Duodenal mucosa (tissue), 2 donors: Measurements from ENCODE around the gene LAG3.

Source experiments
- H3K27ac ChIP-seq: one replicate; pipeline ENCODE4 v1.7.0; 2013; ENCODE audit warnings: low read depth, low read length
- H3K27me3 ChIP-seq, 2 donors: one replicate each; pipeline ENCODE4 v1.7.0; 2013; ENCODE audit warnings: low read length in 2 of 2, control low read depth in 1 of 2; ENCODE audit not compliant: insufficient read depth in 2 of 2, control insufficient read depth in 1 of 2
- H3K36me3 ChIP-seq, 2 donors: one replicate each; pipeline ENCODE4 v1.7.0; 2013; ENCODE audit warnings: low read length in 2 of 2, control low read depth in 1 of 2; ENCODE audit not compliant: insufficient read depth in 2 of 2, control insufficient read depth in 1 of 2
- H3K4me1 ChIP-seq, 2 donors: one replicate each; pipeline ENCODE4 v1.7.0; 2013; ENCODE audit warnings: low read length in 2 of 2, control low read depth in 1 of 2; ENCODE audit not compliant: insufficient read depth in 2 of 2, control insufficient read depth in 1 of 2
- H3K4me3 ChIP-seq, 2 donors: one replicate each; pipeline ENCODE4 v1.7.0; 2013; ENCODE audit warnings: low read length in 2 of 2, low read depth in 1 of 2
- H3K9ac ChIP-seq, 2 donors: one replicate each; pipeline ENCODE4 v1.7.0; 2013; ENCODE audit warnings: low read length in 2 of 2, low read depth in 1 of 2
- H3K9me3 ChIP-seq, 2 donors: one replicate each; pipeline ENCODE4 v1.7.0; 2013; ENCODE audit warnings: low read length in 2 of 2, control low read depth in 1 of 2; ENCODE audit not compliant: control insufficient read depth in 1 of 2

The LAG3 gene

DNA sequence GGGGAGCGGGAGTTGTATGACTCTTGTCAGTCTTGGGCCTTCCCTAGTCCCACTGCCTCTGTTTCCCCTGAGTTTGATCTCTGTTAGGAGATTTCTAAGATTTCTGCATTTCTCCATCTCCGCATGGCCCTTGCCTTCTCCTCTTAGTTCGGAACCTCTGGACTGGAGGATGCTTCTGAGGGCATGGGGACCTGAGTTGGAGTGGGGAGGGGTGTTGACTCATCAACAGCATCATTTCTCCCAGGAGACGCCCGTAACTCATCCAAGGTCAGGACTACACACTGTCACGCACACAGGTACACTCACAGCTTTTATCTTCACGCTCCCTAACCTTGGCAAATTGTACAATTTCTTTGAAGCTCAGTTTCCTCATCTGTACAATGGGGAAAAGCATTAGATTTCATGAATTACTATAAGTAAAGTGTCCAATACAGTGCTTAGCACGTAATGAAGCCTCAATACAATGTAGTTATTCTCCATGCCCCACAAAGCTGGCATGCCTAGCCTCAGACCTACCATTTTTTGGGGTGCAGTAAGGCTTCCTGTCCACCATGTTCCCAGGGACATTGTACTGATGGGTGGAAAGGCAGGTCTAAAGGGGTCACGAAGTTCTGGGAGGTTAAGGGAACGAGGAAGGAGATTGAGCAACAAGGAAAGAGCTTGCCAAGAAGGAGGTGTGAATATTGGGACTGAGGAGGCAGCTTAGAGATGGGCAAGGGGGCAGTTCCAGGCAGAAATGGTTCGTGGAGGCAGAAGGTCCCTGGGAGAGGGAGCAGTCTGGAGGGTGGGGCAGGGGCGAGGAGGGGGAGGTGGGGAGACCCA lies 600 bp upstream of the LAG3 start:
- peaks cover 28% of the 10 kb centered on the region in 2 donors for H3K4me1 ChIP-seq
- H3K4me3 ChIP-seq: no peak overlapping the region
- H3K9ac ChIP-seq: peak overlapping the region in 1 of 2 donors; percentile 18
- H3K27me3 ChIP-seq: peaks cover 9 to 16% of the 10 kb centered on the region in 2 donors
- peaks cover 0 to 6% of the 10 kb centered on the region in 2 donors for H3K36me3 ChIP-seq
- H3K27ac ChIP-seq: no peak overlapping the region
- H3K9me3 ChIP-seq: no peaks in the 10 kb centered on the region

DNA sequence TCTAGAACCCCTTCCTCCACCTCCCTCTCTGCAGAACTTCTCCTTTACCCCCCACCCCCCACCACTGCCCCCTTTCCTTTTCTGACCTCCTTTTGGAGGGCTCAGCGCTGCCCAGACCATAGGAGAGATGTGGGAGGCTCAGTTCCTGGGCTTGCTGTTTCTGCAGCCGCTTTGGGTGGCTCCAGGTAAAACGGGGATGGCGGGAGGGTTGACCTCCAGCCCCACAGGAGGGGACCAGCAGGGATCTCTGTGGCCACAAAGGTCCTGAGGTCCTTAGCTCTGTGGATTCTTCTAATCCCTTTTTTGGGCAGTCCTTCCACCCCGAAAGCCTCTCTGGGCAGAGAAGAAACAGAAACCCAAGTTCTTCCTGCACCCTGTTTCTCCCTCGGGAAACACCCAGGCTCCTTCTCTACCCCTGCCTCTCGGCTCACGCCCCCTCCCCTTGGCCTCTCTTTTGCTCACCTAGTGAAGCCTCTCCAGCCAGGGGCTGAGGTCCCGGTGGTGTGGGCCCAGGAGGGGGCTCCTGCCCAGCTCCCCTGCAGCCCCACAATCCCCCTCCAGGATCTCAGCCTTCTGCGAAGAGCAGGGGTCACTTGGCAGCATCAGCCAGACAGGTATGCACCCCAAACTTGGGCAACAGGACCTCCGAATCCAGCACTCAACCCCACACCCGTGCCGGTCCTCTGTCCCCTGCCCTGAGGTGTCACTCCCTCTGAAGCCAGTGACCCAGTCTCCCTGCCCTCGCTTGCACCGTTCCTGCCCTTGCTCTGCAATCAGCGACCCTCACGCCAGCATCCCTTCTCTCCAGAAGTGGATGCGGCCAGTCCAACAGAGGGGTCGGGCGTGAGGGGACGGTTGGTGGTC lies 638 bp downstream of the LAG3 start:
- H3K36me3 ChIP-seq: peaks cover 0 to 6% of the 10 kb centered on the region in 2 donors
- H3K4me3 ChIP-seq: peak overlapping the region; percentile 6 to 51
- H3K27me3 ChIP-seq: peaks cover 9 to 16% of the 10 kb centered on the region in 2 donors
- H3K4me1 ChIP-seq: peaks cover 22 to 23% of the 10 kb centered on the region in 2 donors
- H3K27ac ChIP-seq: no peak overlapping the region
- no peaks in the 10 kb centered on the region for H3K9me3 ChIP-seq
- H3K9ac ChIP-seq: peak overlapping the region in 1 of 2 donors; percentile 51

DNA sequence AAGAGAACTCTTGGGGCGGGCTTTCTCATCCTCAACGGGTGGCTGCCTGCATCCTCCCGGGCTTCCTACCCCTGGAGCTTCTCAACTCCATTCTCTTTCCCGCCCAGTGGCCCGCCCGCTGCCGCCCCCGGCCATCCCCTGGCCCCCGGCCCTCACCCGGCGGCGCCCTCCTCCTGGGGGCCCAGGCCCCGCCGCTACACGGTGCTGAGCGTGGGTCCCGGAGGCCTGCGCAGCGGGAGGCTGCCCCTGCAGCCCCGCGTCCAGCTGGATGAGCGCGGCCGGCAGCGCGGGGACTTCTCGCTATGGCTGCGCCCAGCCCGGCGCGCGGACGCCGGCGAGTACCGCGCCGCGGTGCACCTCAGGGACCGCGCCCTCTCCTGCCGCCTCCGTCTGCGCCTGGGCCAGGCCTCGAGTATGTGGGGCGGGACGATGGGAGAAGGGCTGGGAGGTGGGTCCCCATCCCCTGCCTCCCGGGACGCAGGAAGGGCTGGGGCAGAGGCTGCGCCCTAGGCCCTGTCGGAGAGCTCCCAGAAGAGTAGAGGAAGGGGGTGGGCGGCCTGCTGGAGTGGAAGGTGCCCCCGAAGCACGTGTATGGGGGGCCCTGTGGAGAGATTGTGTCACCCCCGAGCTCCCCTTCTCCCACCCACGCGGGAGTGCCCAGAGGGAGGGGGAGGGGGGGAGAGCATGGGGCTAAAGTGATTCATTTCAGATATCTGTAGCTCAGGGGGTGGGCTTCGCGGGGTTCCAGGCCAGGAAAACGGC lies 1.5 kb downstream of the LAG3 start:
- H3K9me3 ChIP-seq: no peaks in the 10 kb centered on the region
- peak overlapping the region; percentile 38 to 40 for H3K9ac ChIP-seq
- H3K4me3 ChIP-seq: peak overlapping the region; percentile 15 to 51
- H3K4me1 ChIP-seq: peaks cover 22 to 23% of the 10 kb centered on the region in 2 donors
- H3K36me3 ChIP-seq: peaks cover 0 to 6% of the 10 kb centered on the region in 2 donors
- H3K27ac ChIP-seq: no peak overlapping the region
- peaks cover 9 to 16% of the 10 kb centered on the region in 2 donors for H3K27me3 ChIP-seq

DNA sequence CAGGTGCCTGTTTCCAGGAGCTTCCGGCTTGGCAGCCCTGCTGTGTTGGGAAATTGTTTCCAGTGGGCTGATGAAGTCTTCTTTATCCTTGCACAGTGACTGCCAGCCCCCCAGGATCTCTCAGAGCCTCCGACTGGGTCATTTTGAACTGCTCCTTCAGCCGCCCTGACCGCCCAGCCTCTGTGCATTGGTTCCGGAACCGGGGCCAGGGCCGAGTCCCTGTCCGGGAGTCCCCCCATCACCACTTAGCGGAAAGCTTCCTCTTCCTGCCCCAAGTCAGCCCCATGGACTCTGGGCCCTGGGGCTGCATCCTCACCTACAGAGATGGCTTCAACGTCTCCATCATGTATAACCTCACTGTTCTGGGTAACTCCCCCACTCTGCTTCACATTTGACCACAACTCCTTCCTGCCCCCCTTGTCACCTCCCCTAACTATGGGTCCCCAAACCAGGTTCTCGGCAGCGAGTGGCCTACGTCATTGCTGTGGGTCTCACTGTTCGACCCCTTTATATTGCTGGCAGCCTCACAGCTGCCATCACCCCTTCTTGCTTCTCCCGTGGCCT lies 2.3 kb downstream of the LAG3 start:
- H3K4me3 ChIP-seq: peak overlapping the region; percentile 15 to 36

DNA sequence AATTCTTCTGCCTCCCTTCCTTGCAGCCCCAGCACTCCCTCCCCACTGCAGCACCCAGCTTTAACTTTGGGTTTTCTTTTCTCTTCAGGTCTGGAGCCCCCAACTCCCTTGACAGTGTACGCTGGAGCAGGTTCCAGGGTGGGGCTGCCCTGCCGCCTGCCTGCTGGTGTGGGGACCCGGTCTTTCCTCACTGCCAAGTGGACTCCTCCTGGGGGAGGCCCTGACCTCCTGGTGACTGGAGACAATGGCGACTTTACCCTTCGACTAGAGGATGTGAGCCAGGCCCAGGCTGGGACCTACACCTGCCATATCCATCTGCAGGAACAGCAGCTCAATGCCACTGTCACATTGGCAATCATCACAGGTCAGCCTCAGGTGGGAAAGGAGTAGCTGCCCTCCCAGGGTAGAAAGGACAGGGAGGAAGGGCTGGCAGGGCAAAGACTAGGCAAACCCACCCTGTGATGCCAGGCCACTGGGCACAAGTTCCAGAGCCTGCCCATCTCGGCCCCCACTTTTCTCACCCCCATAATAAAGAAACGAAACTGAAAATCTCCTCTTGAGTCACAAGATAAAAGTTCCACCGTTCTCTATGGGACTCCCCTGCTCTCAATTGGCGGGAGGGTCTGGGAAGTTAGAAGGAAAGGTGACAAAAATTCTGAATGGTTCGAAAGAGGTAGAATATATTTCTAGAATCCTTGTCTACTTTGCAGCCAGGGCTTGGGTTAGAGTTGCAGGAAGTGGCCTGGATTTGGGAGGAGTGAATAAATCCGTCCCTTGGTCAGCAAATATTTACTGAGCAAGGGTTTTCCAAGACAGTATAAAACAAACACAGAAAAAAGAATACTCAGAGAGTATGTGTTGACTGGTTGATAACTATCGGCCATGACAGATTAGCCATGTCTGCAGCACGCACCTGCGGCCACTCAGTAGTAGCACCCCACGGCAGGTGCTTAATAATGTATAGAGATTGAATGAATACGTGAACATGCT lies 3.2 kb downstream of the LAG3 start:
- peaks cover 9 to 16% of the 10 kb centered on the region in 2 donors for H3K27me3 ChIP-seq
- peak overlapping the region in 1 of 2 donors; percentile 5 for H3K9ac ChIP-seq
- H3K4me3 ChIP-seq: no peak overlapping the region
- no peaks in the 10 kb centered on the region for H3K9me3 ChIP-seq
- H3K4me1 ChIP-seq: peaks cover 28 to 30% of the 10 kb centered on the region in 2 donors
- H3K27ac ChIP-seq: no peak overlapping the region
- peaks cover 0 to 3% of the 10 kb centered on the region in 2 donors for H3K36me3 ChIP-seq

More for the DNA sequence above, 2.3 kb downstream of the LAG3 start:
- Histone ChIP-seq H3K27ac (no peak overlapping the region), H3K27me3 (peaks cover 9 to 16% of the 10 kb centered on the region in 2 donors), H3K4me1 (peaks cover 23 to 26% of the 10 kb centered on the region in 2 donors), H3K36me3 (peaks cover 0 to 3% of the 10 kb centered on the region in 2 donors), H3K9me3 (no peaks in the 10 kb centered on the region), H3K9ac (peak overlapping the region in 1 of 2 donors; percentile 40)

DNA sequence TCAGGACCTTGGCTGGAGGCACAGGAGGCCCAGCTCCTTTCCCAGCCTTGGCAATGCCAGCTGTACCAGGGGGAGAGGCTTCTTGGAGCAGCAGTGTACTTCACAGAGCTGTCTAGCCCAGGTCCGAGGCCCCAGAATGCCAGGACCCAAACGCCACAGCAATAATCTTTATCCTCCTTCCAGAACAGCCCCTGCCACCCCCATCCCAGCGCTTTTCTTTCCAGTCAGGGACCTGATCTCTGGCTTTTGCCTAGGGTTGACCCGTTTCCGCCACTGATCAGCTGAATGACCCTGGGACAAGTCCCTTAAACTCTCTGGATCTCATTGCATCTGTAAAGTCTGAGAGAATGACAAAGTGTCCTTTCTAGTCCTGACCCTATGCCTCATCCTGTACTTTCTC lies 5.1 kb downstream of the LAG3 start:
- Histone ChIP-seq H3K36me3 (no peaks in the 10 kb centered on the region), H3K9me3 (no peaks in the 10 kb centered on the region), H3K27ac (no peak overlapping the region), H3K4me1 (peaks cover 23% of the 10 kb centered on the region in 2 donors), H3K4me3 (no peak overlapping the region), H3K9ac (no peak overlapping the region), H3K27me3 (peaks cover 9 to 16% of the 10 kb centered on the region in 2 donors)

GRCh38 chr12:6778217-6778573 lies 5.9 kb downstream of the LAG3 start:
- peak overlapping the region in 1 of 2 donors; percentile 70 for H3K9ac ChIP-seq
- peaks cover 17 to 24% of the 10 kb centered on the region in 2 donors for H3K4me1 ChIP-seq
- no peak overlapping the region for H3K27ac ChIP-seq
- no peaks in the 10 kb centered on the region for H3K9me3 ChIP-seq
- H3K4me3 ChIP-seq: peak overlapping the region; percentile 62 to 71
- H3K27me3 ChIP-seq: peaks cover 8 to 13% of the 10 kb centered on the region in 2 donors
- H3K36me3 ChIP-seq: no peaks in the 10 kb centered on the region

GRCh38 chr12:6778574-6779550 lies 6.5 kb downstream of the LAG3 start:
- peak overlapping the region; percentile 62 to 71 for H3K4me3 ChIP-seq
- peaks cover 17 to 26% of the 10 kb centered on the region in 2 donors for H3K4me1 ChIP-seq
- H3K36me3 ChIP-seq: no peaks in the 10 kb centered on the region
- no peak overlapping the region for H3K27ac ChIP-seq
- H3K27me3 ChIP-seq: peaks cover 3 to 10% of the 10 kb centered on the region in 2 donors
- H3K9me3 ChIP-seq: no peaks in the 10 kb centered on the region
- H3K9ac ChIP-seq: peak overlapping the region; percentile 1 to 70
